Measurements from ENCODE around the gene SLC9A7.

Gene SLC9A7

DNA sequence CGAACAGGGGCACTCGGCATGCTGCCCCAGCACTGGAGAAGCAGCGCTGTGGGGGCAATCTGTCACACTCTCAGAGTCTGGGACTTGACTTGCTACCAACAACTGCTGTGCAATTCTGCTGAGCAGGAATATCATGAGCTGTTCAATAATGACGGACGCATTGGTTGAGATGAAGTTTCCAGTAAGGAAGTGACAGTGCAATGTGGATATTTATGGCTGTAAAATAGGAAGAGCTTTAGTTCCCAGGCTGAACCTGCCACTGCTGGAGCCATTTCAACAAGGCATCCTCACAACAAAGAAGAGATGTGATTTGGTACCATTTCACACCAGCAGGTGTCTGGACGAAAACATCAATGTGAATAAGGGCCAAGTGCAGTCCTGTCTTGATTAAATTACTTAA is 161.1 kb downstream of the SLC9A7 start:
- no peak for DNase-seq

- DNase-seq = no peak
Measured at GRCh38 chrX:46597208-46597607, 161.7 kb downstream of the SLC9A7 start.

DNA sequence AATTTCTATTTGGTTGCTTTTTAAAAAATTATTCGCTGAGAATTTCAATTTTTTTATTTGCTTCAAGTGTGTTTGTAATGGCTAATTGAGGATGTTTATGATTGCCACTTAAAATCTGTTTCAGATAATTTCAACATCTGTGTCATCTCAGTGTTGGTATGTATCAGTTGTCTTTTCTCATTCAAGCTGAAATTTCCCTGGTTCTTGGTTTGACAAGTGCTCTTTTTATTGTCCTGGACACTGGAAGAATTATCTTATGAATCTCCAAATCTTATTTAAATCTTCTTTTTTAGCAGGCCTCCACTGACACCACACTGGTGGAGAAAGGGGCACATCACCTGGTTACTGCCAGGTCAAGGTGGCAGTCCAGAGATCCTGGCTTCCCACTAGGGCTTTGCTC is 163.8 kb downstream of the SLC9A7 start:
- DNase-seq = no peak

DNA sequence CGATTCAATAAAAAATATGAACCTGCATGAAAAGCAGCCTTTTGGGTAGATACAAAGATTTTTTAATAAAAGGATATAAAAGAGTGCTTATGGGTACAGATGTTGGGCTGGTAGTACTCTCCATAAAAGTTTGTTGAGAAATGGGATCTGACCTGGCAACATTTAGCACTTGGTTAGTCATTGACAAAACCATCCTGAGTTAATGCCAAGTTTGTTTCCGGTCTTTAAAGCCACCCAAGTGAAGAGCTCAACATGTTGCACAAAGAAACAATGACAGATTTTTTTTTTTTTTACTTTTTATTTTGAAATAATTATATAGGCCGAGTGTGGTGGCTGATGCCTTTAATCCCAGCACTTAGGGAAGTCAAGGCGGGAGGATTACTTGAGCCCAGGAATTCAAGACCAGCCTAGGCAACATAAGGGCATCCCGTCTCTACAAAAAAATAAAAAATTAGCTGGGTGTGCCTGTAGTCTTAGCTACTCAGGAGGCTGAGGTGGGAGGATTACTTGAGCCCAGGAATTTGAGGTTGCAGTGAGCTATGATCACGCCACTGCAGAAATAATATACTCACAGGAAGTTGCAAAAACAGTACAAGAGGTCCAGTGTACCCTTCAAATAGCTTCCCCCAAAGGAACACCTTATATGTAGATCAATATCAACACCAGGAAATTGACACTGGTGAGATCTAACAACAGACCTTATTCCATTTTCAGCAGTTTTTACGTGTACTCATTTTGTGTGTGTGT is 168.8 kb downstream of the SLC9A7 start:
- no peak for DNase-seq

DNA sequence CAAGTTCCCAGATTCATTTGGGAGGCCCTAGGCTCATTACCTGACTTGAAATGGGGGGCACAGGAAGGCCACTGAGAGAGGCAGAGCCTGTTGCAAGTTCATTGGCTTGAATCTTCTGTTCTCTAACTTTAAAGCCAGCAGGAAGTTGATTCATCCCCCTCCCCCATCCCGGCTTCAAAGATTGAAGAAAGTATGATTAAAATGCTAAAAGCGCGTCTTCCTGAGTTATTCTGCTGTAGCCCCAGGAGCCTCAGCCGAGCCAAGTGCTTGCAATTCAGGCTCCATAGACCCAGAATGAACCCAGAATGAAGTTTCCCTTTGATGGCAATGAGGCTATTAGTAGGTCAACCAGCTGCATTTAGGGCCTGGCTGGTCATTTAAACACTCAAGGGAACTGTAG is 170.7 kb downstream of the SLC9A7 start:
- DNase-seq = no peak

- no peak for DNase-seq
Measured at GRCh38 chrX:46587753-46588171, 171.2 kb downstream of the SLC9A7 start.

- no peak for DNase-seq
Measured at GRCh38 chrX:46587158-46587557, 171.8 kb downstream of the SLC9A7 start.

- DNase-seq = no peak
Measured at GRCh38 chrX:46584736-46585135, 174.2 kb downstream of the SLC9A7 start.

- no peak for DNase-seq
Measured at GRCh38 chrX:46582966-46583365, 176.0 kb downstream of the SLC9A7 start.

- no peak for DNase-seq
Measured at GRCh38 chrX:46582325-46582724, 176.6 kb downstream of the SLC9A7 start.

DNA sequence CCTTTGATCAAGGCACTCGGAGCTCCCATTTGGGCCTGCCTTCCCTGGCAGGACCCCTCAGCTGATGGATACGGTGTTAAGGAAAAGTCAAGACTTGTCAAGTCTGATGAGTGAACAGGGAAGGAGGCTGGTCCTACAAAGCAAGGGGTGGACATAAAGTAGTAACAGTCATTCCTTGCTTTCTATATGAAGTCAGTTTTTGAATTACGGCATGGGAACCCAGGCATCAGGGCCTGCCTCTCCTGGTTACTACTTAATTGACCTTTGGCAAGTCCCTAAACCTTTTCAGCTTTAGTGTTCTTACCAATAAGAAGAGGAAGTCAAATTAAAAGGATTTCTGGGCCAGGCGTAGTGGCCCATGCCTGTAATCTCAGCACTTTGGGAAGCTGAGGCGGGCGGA is 178.3 kb downstream of the SLC9A7 start:
- no peak for DNase-seq

GRCh38 chrX:46579250-46579649 is 179.7 kb downstream of the SLC9A7 start:
- DNase-seq = no peak

GRCh38 chrX:46577221-46578005 is 181.5 kb downstream of the SLC9A7 start:
- no peak for DNase-seq

DNA sequence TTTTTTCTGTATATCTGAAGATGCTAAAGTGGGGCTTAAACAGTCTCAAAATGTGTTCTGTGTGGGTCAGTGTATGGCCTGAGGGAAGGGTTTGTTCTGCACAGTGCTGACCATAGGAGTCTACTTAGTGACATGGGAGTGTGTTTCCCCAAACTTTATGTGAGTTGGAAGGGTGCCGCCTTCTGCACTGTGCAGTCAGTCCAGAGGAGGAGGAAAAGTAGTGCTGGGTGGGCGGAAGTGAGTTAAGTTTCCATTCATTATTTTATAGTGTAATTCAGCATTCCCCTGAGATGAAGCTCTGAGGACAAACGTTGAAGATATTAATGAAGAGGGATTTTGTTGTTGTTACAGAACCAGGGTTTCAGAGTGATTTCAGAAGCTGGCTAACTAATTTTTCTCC is 182.5 kb downstream of the SLC9A7 start:
- no peak for DNase-seq

GRCh38 chrX:46575991-46576392 is 182.9 kb downstream of the SLC9A7 start:
- DNase-seq = no peak

DNA sequence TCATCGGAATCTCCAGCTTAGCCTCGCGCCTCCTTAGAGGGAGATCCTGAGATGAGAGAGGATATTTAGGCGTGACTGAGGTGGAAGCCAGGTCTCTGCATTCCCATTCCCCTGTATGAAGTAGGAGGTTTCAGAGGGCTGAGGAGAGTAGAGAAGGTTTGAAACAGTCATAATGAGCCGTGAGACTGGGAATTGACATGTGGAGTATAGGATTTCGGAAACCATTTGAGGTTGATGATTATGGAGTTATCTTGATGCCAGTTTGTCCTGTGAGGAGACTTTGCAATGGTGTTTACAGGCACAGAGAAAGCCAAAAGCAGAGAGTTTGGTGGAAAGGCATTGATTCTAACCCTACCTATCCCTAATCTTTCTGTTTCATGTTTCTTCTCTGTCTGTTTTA is 183.3 kb downstream of the SLC9A7 start:
- no peak for DNase-seq

DNA sequence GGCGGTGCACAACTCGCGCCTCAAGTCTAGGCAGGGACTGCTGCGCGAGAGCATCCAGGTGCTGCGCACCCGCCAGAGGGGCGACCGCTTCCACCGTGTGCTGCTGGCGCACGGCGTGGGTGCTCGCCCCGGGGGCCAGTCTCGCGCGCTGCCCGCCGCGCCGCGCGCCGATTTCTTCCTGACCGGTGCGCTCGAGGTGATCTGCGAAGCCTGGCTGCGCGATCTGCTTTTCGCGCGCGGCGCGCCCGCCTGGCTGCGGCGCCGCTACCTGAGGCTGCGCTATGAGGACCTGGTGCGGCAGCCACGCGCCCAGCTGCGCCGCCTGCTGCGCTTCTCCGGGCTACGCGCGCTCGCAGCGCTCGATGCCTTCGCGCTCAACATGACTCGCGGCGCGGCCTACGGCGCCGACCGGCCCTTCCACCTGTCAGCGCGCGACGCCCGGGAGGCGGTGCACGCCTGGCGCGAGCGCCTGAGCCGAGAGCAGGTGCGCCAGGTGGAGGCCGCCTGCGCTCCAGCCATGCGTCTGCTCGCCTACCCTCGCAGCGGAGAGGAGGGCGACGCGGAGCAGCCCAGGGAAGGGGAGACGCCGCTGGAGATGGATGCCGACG is 184.0 kb downstream of the SLC9A7 start:
- peak; percentile 71 for DNase-seq

- DNase-seq = peak; percentile 45
Measured at GRCh38 chrX:46573892-46574773, 184.8 kb downstream of the SLC9A7 start.

DNA sequence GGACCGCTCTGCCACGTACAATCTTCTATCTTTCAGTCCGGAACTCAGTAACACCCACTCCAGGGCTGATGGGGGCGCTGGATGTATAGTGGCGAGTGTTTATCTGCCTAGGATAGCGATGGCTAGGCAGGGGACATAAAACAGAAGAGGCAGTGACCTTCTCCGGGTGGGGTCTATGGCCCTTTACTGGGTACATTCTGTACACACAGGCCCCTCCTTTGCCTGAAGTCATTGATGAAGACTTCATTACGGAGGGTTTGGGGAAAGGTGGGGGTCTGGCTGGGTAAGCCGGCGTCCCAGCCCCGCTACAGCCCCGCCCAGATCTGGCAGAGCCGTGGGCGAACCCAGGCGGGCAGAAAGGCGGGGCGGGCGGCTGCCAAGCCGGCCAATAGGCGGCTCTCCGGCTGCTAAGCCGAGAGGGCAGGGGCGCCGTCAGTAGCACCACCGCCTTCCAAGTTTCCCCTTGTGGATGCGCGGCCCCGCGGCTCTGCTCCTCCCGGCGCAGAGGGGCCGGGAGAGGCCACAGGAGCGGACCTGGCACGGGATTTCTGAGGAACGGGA is 185.5 kb downstream of the SLC9A7 start, which contains the start of gene CHST7:
TSS of gene CHST7 (plus strand) at position 435 of the 561 bp plus-strand sequence. CDS start 167 bp downstream, outside the sequence.
- DNase-seq = peak; percentile 68

DNA sequence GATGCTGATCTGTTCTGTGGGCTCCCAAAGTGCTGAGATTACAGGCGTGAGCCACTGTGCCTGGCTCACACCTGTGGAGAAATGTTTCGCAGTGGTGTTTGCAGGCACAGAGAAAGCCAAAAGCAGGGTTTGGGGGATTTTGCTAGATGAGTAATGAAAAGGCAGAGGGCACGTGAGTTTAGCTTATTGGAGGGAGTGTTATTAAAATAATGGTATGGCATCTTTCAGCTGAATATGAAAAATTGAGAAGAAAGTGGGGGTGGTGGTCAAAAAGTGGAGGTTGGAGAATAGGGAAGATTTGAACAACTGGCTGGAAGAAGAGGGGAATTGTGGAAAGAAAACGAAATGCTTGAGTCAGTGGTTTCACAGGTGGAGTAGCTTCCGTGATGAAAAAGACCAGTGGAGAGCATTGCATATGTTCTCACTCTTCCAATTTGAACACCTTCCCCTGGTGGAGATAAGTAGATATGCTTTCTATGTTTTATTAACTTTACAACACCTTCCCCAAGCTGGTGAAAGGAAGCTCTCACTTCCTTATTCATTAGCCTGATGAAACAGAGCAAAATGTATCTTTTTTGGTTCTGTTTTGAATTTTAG is 186.5 kb downstream of the SLC9A7 start:
- no peak for DNase-seq

DNA sequence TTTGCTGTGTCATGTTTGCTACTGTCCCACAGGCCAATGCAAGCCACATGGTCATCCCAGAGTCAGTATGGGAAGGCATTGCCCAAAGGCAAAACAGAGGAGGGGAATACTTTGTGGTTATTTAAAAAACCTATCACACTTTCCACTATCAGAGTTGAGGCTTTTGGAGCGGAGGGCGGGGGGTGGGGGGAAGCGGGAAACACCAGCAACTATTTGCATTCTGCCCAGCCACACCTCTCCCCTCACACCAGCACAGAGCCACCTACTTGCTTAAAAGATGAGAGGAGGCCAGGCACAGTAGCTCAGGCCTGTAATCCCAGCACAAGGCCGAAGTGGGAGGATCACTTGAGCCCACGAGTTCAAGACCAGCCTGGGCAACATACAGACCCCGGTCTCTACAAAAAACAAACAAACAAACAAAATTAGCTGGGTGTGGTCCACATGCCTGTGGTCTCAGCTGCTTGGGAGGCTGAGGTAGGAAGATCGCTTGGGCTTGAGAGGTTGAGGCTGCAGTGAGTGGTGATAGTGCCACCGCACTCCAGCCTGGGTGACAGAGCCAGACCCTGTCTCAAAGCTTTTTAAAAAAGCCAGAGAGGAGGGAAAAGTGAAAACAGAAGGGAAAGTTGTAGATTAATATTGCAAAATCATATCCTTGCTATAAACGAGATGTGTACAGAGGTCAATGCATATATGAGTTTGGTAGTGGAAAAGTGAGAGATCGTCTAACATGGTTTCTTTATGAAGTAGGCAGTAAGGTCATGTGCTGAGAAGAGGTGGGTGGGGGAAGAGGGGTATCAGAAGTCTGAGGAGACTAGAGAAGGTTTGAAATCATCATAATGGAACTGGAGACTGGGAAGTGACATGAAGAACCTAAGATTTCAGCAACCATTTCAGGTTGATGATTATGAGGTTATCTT is 187.2 kb downstream of the SLC9A7 start:
- DNase-seq = no peak

Measured in NCI-H1105 (cell line).